ENCODE measurements around the gene HNRNPAB. TPM values are rescaled to one million over a fixed set of nuclear protein-coding genes. Genes with fewer than 3 reads are reported as not detected.
"Not testable (repeated sequence)": the region's sequence is repeated elsewhere in the genome, so short reads cannot be mapped to it uniquely, and the experiment has no call there.

The HNRNPAB gene
- total and polyA plus RNA-seq, 7 donors = 74.1 to 243 (median 156) TPM

- DNase-seq = peak; percentile 53 to 85
- WGBS, 3 donors = 19 to 25% (median 21%) methylated on average over 4 of the region's 4 CpGs
- intact Hi-C loops (cut with DNase I) = no loop called here
Measured at GRCh38 chr5:178236679-178237078, 32.3 kb downstream of the HNRNPAB start.

GRCh38 chr5:178237431-178238312 lies 33.3 kb downstream of the HNRNPAB start:
- ATAC-seq (peak in 1 of 4 donors; percentile 10), DNase-seq (no peak)
- Histone ChIP-seq H3K4me1 (peaks cover 47% of the 10 kb centered on the region), H3K27ac (peak overlapping the region; percentile 95), H3K36me3 (ENCODE audit: insufficient read depth in 1 of 2, low read depth in 1 of 2) (no peaks in the 10 kb centered on the region), H3K9me3 (no peaks in the 10 kb centered on the region), H3K27me3 (ENCODE audit: insufficient read depth in 3 of 3, low read length in 2 of 3) (no peaks in the 10 kb centered on the region), H3K4me3 (no peak overlapping the region)
- no peak for TF ChIP-seq CTCF (IDR thresholded peaks at IDR 0.05)
- 66 to 78% (median 74%) methylated on average over 12 to 13 of the region's 13 CpGs for WGBS, 3 donors
- intact Hi-C loops (cut with DNase I) = no loop called here

More at GRCh38 chr5:178236679-178237078, 32.3 kb downstream of the HNRNPAB start:
- H3K4me1 ChIP-seq = peaks cover 47% of the 10 kb centered on the region
- TF ChIP-seq CTCF (IDR thresholded peaks at IDR 0.05) = no peak
- H3K36me3 ChIP-seq (ENCODE audit: insufficient read depth in 1 of 2, low read depth in 1 of 2) = no peaks in the 10 kb centered on the region
- no peak overlapping the region for H3K4me3 ChIP-seq
- peak overlapping the region; percentile 95 for H3K27ac ChIP-seq
- H3K27me3 ChIP-seq (ENCODE audit: insufficient read depth in 3 of 3, low read length in 2 of 3) = no peaks in the 10 kb centered on the region
- peak; percentile 32 to 68 (median 57) for ATAC-seq
- no peaks in the 10 kb centered on the region for H3K9me3 ChIP-seq

- intact Hi-C loops (cut with DNase I) = no loop called here
Measured at GRCh38 chr5:178238313-178238635, 33.9 kb downstream of the HNRNPAB start.

GRCh38 chr5:178238711-178239592 lies 34.6 kb downstream of the HNRNPAB start:
- Histone ChIP-seq H3K9me3 (no peaks in the 10 kb centered on the region), H3K4me1 (peaks cover 40% of the 10 kb centered on the region), H3K4me3 (no peak overlapping the region), H3K27me3 (ENCODE audit: insufficient read depth in 3 of 3, low read length in 2 of 3) (no peaks in the 10 kb centered on the region), H3K36me3 (ENCODE audit: insufficient read depth in 1 of 2, low read depth in 1 of 2) (no peaks in the 10 kb centered on the region), H3K27ac (peak overlapping the region; percentile 95)
- peak in 3 of 4 donors; percentile 37 to 53 (median 52) for ATAC-seq
- no peak for TF ChIP-seq CTCF (IDR thresholded peaks at IDR 0.05)
- 42 to 56% (median 46%) methylated on average over 17 of the region's 17 CpGs for WGBS, 3 donors
- intact Hi-C loops (cut with DNase I) = no loop called here
- peak in 1 of 2 donors; percentile 73 for DNase-seq

More at GRCh38 chr5:178238313-178238635, 33.9 kb downstream of the HNRNPAB start:
- WGBS, 3 donors = 95 to 98% (median 96%) methylated on average over 6 of the region's 6 CpGs
- Histone ChIP-seq H3K27ac (peak overlapping the region; percentile 95), H3K27me3 (ENCODE audit: insufficient read depth in 3 of 3, low read length in 2 of 3) (no peaks in the 10 kb centered on the region), H3K36me3 (ENCODE audit: insufficient read depth in 1 of 2, low read depth in 1 of 2) (no peaks in the 10 kb centered on the region), H3K4me1 (peaks cover 41% of the 10 kb centered on the region), H3K4me3 (no peak overlapping the region), H3K9me3 (no peaks in the 10 kb centered on the region)
- no peak for DNase-seq
- ATAC-seq = no peak
- TF ChIP-seq CTCF (IDR thresholded peaks at IDR 0.05) = no peak

- DNase-seq = peak in 1 of 2 donors; percentile 83
- peak; percentile 16 to 69 (median 52) for ATAC-seq
Measured at GRCh38 chr5:178239626-178240301, 35.4 kb downstream of the HNRNPAB start.

More at GRCh38 chr5:178239626-178240301, 35.4 kb downstream of the HNRNPAB start:
- intact Hi-C loops (cut with DNase I); H3K9me3 ChIP-seq; H3K27me3 ChIP-seq (ENCODE audit: insufficient read depth in 3 of 3, low read length in 2 of 3); H3K4me3 ChIP-seq; H3K36me3 ChIP-seq (ENCODE audit: insufficient read depth in 1 of 2, low read depth in 1 of 2): not testable (repeated sequence)
- Histone ChIP-seq H3K27ac (peak overlapping the region; percentile 95), H3K4me1 (peaks cover 40% of the 10 kb centered on the region)
- WGBS, 3 donors = 11 to 15% (median 15%) methylated on average over 10 to 15 of the region's 16 CpGs
